HG03139 (cell line): ENCODE measurements around the gene NQO2.
"Not testable (repeated sequence)": the region's sequence is repeated elsewhere in the genome, so short reads cannot be mapped to it uniquely, and the experiment has no call there.

Source experiments
- ATAC-seq: cut with Tn5 transposase; IDR thresholded peaks from one replicate; pipeline ENCODE4 v1.9.1; 2021; ENCODE audit not compliant: unreplicated experiment

Gene NQO2

DNA sequence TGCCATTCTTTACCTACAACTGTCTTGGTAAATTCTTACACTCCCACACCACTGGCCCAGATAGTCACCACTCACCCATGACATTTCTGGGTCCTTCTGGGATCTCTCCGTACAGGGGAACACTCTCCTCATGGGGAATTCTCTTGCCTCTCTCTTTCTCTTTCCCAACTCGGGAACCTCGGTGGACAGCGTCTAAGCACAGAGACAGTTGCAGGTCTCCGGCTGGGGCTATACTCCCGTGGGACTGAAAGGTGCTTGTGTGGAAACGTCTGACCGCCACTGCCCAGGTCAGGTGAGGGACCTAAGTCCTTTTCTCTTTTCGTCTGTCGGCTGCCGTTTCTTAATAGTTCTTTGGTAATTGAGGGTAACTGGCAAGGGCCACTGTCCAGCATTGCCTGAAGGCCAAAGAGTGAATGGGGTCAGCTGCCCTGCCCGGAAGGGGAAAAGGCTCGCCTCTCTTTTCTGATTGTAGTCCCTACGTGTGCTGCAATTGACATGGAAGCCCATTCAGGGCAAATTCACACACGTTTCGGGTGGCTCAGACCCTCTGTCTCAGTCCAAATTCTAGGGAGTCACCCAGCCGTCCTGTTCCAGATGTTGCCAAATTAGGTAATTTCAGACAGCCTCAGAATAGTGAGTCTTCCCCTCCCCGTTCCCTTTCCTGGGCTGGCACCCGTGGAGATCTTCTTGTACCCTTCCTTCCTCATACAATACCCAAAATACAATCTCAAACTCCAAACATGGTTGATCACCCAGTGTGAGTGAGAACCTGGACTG lies 37.4 kb downstream of the NQO2 start:
- ATAC-seq, result no peak

DNA sequence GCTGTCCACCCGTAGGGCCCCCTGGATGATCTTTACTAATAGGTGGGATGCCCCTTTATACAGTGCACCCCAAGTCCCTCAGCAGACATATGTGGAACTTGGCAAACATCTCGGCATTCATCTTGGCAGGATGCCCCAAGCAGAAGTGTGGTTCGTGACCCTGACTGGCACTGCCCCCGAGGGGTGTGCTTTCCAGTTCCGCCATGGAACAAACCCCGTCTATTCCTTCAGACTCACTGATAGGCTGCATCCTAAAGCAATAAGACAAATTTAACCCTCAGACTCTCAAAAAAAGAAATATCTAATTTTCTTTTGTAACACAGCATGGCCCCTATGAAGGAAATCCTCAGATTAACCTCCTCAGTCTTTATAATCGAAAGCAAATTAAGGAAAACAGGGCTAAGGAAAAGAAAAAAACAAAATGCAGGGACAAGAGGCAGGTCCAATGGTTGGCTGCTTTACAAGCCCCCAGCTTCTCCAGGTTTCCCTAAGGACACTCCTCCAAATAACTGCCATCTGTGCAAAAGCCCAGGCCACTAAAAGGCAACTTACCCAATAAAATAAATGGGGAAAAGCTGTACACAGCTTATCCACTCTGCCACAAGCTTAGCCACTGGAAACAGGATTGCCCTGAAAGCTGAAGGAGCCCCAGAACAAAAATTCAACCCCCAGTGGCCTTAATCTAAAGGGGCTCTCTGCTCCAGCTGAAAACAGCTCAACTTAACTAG lies 38.1 kb downstream of the NQO2 start:
- no peak for ATAC-seq

DNA sequence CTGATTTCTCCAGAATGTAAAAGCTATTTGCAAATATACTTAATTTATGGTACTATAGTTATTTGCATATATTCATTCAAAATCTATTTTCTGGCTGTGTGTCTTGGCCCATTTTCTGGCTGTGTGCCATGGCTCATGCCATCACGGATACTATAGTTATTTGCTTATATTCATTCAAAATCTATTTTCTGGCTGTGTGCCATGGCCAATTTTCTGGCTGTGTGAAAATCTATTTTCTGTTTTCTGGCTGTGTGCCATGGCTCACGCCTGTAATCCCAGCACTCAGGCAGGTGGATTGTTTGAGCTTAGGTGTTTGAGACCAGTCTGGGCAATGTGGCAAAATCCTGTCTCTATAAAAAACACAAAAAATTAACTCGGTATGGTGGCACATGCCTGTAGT lies 39.7 kb downstream of the NQO2 start:
- ATAC-seq, result no peak

DNA sequence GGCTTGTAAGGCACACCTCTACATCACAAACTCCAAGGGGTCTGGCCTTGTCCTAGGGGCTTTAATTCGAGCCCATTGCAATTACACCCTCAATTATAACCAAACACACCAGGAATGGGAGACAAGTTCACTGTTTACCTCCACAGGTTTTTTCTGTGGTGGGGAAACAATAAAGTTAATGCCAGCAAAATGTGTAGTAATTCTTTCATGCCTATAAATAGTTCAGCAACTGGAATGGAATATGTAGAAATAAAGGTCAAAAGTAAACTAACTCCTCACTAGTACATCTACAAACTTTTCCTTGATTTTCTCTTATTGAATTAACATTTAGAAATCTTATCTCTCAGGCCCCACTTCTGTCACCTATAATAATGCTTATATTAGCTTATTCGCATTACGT lies 41.5 kb downstream of the NQO2 start:
- ATAC-seq, result no peak

DNA sequence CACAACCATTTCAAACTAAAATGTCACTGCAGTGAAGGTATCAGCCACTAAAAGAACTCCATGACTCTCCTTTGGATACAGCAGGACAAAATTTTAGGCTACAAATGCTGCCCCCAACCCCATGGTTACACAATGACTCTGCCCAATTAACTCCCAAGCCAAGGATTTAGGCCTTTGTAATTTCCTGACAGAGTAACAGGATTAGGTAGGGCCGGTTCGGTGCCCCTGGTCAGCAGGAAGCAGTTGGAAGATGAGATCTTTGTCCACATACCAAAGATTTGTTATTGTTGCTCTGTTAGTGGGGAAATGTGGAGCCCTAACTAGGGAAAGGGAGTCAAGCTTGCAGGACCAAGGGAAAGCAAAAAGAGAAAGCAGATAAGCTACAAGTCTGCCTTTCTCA lies 41.9 kb downstream of the NQO2 start:
- no peak for ATAC-seq

DNA sequence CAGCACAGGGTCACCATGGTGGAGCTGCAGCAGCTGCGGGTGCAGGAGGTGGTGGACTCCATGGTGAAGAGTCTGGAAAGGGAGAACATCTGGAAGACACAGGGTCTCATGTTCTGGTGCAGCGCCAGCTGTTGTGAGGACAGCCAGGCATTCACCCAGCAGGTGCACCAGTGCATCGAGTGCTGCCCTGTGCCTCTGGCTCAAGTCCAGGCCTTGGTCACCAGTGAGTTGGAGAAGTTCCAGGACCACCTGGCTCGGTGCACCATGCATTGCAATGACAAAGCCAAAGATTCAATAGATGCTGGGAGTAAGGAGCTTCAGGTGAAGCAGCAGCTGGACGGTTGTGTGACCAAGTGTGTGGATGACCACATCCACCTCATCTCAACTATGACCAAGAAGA lies 45.7 kb downstream of the NQO2 start:
- no peak for ATAC-seq

DNA sequence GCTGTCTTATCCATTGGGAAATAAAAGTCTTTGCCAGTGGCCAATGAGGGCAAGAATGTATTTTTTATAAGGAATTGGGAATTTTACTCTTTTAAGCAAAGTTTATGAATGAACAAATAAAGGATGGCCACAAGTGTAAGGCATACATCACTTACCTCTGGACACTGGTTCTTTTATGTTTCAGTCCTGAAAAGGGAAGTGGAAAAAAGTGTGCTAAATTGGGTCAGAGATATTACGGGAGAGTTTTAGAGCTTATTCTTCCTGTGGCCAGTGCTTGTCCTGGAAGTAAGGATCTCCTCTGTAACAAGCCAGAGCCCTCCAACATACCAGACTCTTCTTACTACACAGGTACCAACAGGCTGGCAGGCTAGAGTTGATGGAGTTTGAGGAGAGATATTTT lies 46.1 kb downstream of the NQO2 start:
- no peak for ATAC-seq

DNA sequence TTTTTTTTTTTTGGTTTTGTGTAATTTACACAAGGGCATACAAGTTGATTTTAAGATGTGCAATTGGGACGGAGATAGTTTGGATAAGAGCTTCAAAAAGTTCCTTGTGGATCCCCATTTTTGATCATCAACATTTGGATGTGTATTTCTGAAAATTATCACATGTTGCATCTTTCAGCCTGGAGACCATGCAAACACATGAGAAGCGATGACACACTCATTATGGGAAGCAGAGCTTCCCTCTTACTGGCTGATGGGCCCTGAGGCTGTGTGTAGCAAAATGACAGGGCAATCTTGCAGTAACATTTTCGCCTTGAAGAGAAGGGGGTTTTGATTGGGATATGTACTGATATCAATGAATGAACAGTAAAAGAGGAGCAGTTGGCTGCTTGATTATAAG lies 46.6 kb downstream of the NQO2 start:
- no peak for ATAC-seq

DNA sequence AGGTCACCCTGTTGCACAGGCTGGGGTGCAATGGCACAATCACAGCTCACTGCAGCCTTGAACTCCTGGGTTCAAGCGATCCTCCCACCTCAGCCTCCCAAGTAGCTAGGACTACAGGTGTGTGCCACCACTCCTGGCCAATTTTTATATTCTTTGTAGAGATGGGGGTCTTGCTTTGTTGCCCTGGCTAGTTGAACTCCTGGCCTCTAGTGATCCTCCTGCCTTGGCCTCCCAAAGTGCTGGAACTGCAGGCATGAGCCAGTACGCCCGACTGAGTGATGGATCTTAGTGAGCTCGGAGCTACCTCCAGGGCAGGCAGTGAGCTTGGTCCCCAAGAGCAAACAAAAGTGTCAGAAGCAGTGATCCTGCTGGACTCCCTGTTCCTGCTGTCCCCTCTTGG lies 48.3 kb downstream of the NQO2 start:
- ATAC-seq, result not testable (repeated sequence)

DNA sequence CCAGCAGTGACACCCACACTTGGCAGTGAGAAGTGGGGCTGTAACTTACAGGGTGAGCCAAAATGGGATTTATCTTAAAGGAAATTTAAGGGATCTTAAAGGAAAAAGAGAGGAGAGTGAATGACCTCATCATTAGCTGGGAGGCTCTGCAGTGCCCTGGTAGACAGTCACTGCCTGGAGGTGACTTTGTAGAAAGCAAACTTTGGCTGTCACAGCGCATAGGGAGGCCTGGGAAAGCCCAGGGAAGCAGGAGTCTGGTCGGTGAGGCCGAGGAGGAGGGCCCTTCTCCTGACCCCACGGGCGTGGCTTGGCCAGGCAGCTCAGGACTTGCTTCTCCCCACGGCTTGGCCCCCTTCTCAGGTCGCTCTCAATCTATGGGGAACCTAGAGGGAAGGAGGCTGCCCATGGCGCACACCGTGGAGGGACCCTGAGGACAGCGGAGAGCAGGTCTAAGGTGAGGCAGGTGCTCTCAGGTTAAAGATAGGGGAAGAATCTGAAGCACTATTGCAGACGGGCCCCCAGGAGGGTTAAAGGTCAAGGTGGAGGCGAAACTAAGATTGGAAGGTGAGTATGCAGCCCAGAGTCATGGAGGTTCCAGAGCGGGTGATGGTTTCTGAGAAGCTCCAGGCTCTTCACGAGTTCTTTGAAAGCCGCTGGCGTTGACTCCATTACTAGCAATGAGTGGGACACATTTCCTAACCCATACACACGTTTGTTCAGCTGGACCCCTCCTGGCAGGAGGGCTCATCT lies 53.0 kb downstream of the NQO2 start:
- no peak for ATAC-seq

DNA sequence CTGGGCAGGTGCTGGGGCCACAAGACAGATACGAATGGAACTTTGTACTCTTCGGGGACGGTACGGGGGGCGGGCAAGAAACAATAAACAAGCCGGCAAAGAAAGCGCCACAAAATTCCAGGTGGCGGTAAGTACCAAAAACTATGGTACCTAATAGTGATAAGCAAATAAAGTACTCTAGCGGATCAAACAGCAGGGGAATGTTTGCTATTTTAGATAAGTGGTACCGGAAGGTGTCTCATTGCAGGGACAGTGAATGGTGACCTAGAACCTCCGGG lies 53.5 kb downstream of the NQO2 start:
- no peak for ATAC-seq

DNA sequence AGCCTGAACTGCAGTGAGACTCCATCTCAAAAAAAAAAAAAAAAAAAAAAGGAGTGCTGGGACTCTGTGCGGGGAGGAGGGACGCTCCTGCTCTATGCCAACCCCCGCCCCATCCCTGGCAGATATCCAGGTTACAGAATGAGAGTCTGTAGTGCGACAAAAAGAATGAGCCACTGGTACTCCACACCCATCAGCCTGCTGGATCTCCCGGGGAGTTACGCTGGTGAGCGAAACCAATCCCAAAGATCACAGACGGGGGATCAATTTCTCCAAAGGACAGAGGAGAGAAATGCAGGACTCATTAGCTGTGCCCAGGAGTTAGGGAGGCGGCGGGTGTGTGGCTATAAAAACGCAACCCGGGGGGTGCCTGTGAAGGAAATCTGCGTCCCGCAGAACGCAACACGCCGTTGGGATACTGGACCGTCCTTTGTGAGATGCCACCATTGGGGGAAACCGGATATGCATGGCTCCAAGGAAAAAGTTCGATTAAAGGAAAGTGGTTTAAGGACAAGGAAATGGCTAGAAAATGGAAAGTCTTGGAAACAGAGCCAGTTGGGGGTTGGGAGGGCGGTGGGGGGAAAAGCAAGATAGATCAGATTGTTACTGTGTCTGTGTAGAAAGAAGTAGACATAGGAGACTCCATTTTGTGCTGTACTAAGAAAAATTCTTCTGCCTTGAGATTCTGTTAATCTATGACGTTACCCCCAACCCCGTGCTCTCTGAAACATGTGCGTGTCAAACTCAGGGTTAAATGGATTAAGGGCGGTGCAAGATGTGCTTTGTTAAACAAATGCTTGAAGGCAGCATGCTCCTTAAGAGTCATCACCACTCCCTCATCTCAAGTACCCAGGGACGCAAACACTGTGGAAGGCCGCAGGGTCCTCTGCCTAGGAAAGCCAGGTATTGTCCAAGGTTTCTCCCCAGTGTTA lies 54.8 kb downstream of the NQO2 start:
- not testable (repeated sequence) for ATAC-seq

DNA sequence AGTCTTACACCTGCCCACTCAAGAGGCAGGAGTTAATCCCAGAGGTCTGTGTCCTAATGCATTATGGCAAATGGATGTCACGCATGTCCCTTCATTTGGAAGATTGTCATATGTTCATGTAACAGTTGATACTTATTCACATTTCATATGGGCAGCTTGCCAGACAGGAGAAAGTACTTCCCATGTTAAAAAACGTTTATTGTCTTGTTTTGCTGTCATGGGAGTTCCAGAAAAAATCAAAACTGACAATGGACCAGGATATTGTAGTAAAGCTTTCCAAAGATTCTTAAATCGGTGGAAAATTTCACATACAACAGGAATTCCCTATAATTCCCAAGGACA lies 55.4 kb downstream of the NQO2 start:
- not testable (repeated sequence) for ATAC-seq

DNA sequence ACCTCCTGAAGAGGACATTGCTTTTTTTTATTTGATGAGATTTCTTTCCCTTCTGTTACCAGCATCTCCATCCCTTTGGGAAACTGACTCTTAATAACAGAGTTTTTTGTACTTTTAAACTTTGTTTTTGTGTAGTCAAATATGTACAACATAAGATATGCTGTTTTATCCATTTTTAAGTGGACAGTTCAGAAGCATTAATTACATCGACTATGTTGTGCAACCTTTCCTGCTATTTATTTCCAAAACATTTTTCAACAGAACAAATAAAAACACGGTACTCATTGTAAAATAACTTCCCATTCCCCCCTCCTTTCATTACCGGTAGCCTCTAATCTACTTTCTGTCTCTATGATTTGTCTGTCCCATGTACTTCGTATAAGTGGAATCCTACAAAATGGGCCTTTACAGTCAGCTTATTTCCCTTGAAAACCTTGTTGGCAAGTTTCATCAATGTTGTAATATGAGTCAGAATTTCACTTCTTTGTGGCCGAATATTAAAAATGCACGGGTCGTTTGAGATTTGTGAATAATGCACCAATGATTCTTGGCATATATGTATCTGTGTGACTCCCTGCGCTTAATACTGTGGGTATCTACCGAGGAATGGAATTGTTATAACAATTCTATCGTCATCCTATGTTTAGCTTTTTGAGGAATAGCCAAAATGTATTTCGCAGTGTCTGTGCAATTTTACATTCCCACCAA lies 57.5 kb downstream of the NQO2 start:
- ATAC-seq, result no peak

DNA sequence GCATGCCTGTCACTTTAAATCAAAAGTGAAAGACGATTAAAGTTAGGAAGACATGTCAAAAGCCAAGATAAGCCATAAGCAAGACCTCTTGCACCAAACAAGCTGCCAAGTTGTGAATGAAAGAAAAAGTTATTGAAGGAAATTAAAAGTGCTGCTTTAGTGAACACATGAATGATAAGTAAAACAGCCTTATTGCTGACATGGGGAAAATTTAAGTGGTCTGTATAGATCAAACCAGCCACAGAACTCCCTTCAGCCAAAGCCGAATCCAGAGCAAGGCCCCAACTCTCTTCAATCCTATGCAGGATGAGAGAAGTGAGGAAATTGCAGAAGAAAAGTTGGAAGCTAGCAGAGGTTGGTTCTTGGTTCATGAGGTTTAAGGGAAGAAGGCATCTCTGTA lies 59.3 kb downstream of the NQO2 start:
- no peak for ATAC-seq

DNA sequence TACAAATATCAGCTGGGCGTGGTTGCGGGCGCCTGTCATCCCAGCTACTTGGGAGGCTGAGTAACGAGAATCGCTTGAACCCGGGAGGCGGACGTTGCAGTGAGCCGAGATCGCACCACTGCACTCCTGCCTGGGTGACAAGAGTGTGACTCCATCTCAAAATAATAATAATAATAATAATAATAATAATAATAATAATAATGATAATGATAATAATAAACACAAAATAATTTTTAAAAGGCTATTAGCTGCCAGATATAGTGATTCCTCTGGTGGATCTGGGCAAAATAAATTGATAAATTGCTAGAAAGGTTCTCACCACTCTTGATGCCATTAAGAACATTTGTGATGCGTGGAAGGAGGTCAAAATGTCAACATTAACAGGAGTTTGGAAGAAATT lies 60.4 kb downstream of the NQO2 start:
- ATAC-seq, result not testable (repeated sequence)

DNA sequence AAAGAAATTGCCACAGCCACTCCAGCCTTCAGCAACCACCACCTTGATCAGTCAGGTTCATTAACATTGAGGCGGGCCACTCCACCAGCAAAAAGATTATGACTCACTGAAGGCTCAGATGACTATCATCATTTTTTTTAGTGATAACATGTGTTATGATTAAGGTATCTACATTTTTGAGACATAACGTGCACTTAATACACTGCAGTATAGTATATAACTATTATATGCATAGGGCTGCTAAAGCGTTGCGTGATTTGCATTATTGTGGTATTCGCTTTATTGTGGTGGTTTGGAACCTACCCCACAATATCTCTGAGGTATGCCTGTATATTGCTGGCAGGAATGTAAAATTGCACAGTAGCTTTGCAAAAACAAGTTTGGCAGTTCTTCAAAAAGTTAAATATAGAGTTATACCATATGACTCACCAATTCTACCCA lies 61.8 kb downstream of the NQO2 start:
- ATAC-seq, result no peak

DNA sequence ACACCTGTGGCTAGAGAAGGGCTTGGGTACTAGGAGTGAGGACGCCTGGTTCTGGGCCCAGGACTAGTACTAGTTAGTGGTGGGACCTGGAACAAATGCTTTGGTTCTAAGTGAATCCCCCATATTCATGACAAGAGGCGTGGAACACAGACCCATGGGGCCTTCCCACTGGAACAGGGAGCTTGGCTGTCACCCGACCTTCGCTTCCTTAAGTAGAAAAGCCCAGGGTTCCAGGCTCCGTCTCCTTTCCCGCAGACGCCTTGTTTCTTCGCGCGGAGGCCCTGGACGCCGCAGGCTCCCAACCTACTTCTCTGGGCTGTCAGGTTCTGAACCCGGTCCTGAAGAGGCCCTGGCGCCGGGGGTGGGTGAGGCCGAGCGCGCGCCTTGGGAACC lies 63.6 kb downstream of the NQO2 start:
- ATAC-seq, result not testable (repeated sequence)

DNA sequence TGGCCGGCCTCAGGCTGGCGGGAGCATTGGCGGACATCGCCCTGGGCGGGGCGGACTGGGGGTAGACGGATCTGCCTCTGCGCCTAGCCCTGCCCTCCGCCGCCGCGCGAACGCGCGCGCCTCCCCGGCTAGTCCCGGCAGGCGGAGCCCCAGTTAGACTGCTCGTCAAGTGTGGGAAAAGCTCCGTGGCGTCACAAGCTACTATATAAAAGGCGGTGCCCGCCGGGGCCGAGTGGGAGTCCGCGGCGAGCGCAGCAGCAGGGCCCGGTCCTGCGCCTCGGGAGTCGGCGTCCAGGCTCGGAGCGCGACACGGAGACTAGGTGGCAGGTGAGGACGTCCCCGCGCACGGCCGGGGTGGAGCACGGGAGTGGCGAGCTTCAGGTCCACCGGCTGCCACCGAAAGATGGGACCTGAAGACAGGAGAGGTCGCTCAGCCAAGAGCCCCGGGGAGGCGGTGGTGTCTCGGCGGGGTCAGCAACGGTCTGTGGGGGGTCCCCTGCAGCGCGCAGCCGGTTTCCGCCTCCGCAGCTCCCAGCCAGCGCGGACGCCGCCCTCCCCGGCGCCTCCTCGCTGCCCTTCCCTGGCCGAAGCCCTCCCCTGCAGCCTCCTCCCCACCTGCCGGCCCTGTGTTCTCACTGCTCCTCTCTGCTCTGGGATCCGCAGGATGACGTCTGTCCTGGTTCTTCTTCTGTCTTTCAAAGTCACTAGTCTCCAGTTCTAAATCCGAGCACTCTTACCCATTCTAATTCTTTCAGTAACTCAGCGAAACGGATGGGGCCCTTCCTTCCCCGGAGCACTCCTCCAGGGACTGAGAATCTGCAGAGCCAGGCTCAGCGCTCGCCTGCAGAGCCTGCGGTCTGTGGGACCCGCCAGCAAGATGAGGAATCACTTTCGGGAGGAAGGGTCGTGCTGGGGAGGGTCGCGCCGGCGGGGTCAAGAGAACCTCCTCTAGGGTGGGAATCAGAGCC lies 64.3 kb downstream of the NQO2 start:
- ATAC-seq, result peak; percentile 44
